ENCODE results near the gene ZAR1. TPM values are rescaled to one million over a fixed set of nuclear protein-coding genes. Genes with fewer than 3 reads are reported as not detected.

Gene ZAR1
- total and polyA plus RNA-seq, 8 donors, result not detected

- TF ChIP-seq CTCF (IDR thresholded peaks at IDR 0.05), result no peak
- no peak overlapping the region for H3K27ac ChIP-seq
- H3K9me3 ChIP-seq, result no peaks in the 10 kb centered on the region
- ATAC-seq (no peak), DNase-seq (no peak), FAIRE-seq (no peak)
- H3K4me3 ChIP-seq, result no peak overlapping the region
- H3K27me3 ChIP-seq, result no peaks in the 10 kb centered on the region
- intact Hi-C loops (cut with DNase I), result no loop called here
- H3K4me1 ChIP-seq, result peaks cover 0 to under 1% (median 0%) of the 10 kb centered on the region in 3 donors
- peaks cover 0 to 60% (median 9%) of the 10 kb centered on the region in 3 donors for H3K36me3 ChIP-seq
- WGBS, 2 donors, result 89 to 92% methylated on average over 3 of the region's 3 CpGs
Observed at GRCh38 chr4:48543796-48544195, 53.7 kb downstream of the ZAR1 start.

Other genes starting within 250 kb of the ZAR1 start
- gene TEC, start 220.4 kb upstream of the ZAR1 start, total RNA-seq, result 1 to 10 TPM in 3 of 6 donors, under 1 TPM in 3; 0.63 to 3.0 (median 0.97) TPM
- 1 to 10 TPM in 1 of 2 donors, under 1 TPM in 1; 0.49 to 1.3 TPM for gene TEC, start 220.4 kb upstream of the ZAR1 start, polyA plus RNA-seq
- gene SLAIN2, start 148.7 kb upstream of the ZAR1 start, total RNA-seq, result 10 to 100 TPM; 23.2 to 41.4 (median 30.6) TPM
- 1 to 10 TPM; 7.0 to 8.5 TPM for gene SLAIN2, start 148.7 kb upstream of the ZAR1 start, polyA plus RNA-seq
- not detected for gene SLC10A4, start 6.9 kb upstream of the ZAR1 start, total RNA-seq
- under 1 TPM in 1 of 2 donors, not detected in 1; 0.42 TPM for gene SLC10A4, start 6.9 kb upstream of the ZAR1 start, polyA plus RNA-seq